Smooth muscle cell of the pulmonary artery (primary cell): ENCODE data around the gene MRM2. TPM values are rescaled to one million over a fixed set of nuclear protein-coding genes. Genes with fewer than 3 reads are reported as not detected.

Experiments
- total RNA-seq: library from RNA; depleted of rRNA; stranded (reverse); fragments of >200 nt; gene quantifications from 2 replicates; pipeline ENCODE4 v1.2.3, GENCODE V29; 2014

Gene MRM2
- 13.0 and 13.5 TPM in 2 replicates for total RNA-seq

DNA sequence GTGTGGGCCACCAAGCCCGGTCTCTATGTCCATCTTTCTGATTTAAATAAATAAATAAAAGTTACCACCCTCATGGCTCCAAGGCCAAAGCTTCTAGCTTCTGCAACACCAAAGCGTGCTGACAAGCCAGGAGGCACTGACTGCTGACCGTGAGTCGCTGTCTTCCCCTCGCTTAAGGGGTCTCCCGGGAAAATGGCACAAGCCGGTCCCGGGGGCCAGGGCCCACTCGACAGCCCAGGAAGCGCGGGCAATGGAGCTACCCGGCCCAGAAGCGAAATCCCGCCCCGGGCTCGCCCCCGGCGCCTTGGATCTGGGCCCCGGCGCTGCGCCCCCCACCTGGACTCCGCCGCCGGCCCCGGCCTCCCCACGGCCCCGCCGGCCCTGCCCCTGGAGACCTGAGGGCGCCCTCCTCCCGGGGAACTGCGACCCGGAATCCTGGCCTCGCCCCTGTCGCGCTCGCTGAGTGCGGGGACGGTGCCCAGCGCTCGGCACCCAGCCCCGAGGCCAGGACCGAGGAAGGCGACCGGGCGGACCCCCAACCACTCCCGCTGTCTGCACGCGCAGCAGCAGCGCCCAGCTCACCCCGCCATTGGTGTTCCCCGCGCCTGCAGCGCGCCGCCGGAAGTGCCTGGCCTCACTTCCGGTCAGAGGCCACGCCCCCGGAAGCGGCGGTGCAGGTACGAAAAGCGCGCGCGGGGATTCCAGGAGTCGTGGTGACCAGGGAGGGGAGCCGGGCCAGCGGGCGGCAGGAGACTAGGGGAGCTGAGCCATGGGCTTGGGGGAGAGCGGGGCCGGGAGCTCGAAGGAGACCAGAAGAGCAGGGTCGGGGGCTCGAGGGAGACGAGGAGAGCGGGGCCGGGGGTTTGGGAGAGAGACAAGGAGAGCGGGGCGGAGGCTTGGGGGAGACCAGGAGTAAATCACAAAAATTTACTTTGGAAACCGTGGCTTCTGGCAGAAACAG lies at the start of gene MRM2, which contains the start of gene NUDT1:
MRM2 (minus strand) TSS at position 626 of the 961 bp plus-strand sequence; CDS start at position 590, 36 bp downstream.
NUDT1 (plus strand) TSS at position 647 of the 961 bp plus-strand sequence. CDS start 2,349 bp downstream, outside the sequence.

GRCh38 chr7:2232766-2233520 lies 9.1 kb downstream of the MRM2 start, which contains the start of gene MAD1L1:
Gene MAD1L1 (minus strand): TSS chr7:2232945. CDS start chr7:2230133, 2,812 bp downstream.

Other genes starting within 250 kb of the MRM2 start
- gene MAD1L1, start 9.3 kb downstream of the MRM2 start, total RNA-seq: 35.6 and 38.5 TPM in 2 replicates
- 8.3 and 16.7 TPM in 2 replicates for gene NUDT1, start within 50 bp of the MRM2 start, total RNA-seq
- gene SNX8, start 72.2 kb upstream of the MRM2 start, total RNA-seq: 17.7 and 34.8 TPM in 2 replicates
- gene EIF3B, start 112.6 kb upstream of the MRM2 start, total RNA-seq: 150 and 189 TPM in 2 replicates
- 11.3 and 13.1 TPM in 2 replicates for gene CHST12, start 161.4 kb upstream of the MRM2 start, total RNA-seq
- gene GRIFIN, start 234.2 kb upstream of the MRM2 start, total RNA-seq: not detected in 2 replicates